Measurements from ENCODE around the gene PDE11A. TPM values are rescaled to one million over a fixed set of nuclear protein-coding genes. Genes with fewer than 3 reads are reported as not detected.
A peak's percentile ranks its signal among the peaks of the same experiment; 100 is the strongest.

Gene PDE11A
- total RNA-seq, 6 experiments from 2014 or later: 1.2 to 3.1 (median 1.4) TPM

DNA sequence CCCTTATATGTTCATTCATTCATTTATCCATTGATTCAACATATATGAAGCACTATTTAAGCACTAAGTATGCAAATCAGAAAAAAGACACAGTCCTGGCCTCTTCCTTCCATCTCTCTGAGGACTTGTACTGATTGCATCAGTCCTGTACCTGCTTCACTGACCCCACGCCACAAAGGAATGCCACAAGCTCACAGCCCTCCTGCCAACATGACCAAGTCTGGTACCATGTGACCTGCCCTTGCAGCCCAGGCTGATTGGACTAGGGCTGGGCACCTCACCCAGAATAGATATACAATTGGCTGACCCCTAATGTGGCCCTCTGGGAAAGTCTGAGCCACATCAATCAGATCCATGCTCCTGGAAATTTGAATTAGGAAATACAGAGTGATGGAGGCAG is 483.4 kb downstream of the PDE11A start:
- no peaks in the 10 kb centered on the region for H3K36me3 Mint-ChIP-seq (ENCODE audit: low read depth)
- TF ChIP-seq CTCF (IDR thresholded peaks at IDR 0.05): no peak
- no peak overlapping the region for H3K4me3 Mint-ChIP-seq
- H3K27ac Mint-ChIP-seq: no peak overlapping the region
- H3K27me3 Mint-ChIP-seq (ENCODE audit: insufficient read depth): peaks cover 7% of the 10 kb centered on the region
- DNase-seq: no peak
- H3K9me3 Mint-ChIP-seq: no peaks in the 10 kb centered on the region
- H3K4me1 Mint-ChIP-seq (ENCODE audit: low read depth): no peaks in the 10 kb centered on the region

GRCh38 chr2:177588671-177589070 is 483.9 kb downstream of the PDE11A start:
- no peak for DNase-seq
- Mint-ChIP-seq H3K36me3 (ENCODE audit: low read depth) (no peaks in the 10 kb centered on the region), H3K4me3 (no peak overlapping the region), H3K27ac (no peak overlapping the region), H3K27me3 (ENCODE audit: insufficient read depth) (peaks cover 5% of the 10 kb centered on the region), H3K9me3 (no peaks in the 10 kb centered on the region), H3K4me1 (ENCODE audit: low read depth) (no peaks in the 10 kb centered on the region)
- no peak for TF ChIP-seq CTCF (IDR thresholded peaks at IDR 0.05)

DNA sequence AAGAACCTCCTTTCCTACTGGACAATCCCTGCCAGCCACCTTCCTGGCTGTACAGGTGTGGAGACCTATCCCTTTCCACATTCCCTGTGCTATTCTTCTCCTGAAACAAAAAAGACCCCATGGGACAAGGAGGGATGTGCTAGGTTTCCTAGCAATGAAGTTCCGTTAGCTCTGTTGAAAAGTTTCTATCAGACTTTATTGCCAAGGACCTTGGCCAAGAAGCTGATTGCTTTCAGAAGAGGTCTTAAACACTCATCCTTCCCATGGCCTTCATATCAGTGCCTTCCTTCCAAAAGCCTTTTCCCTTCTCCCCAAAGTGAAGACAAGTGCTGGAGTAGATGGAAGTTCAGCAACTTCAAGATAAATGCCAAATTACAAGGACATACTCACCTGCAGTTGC is 485.2 kb downstream of the PDE11A start:
- TF ChIP-seq CTCF (IDR thresholded peaks at IDR 0.05): no peak
- peaks cover 9% of the 10 kb centered on the region for H3K27me3 Mint-ChIP-seq (ENCODE audit: insufficient read depth)
- H3K36me3 Mint-ChIP-seq (ENCODE audit: low read depth): no peaks in the 10 kb centered on the region
- DNase-seq: no peak
- no peaks in the 10 kb centered on the region for H3K9me3 Mint-ChIP-seq
- H3K4me1 Mint-ChIP-seq (ENCODE audit: low read depth): no peaks in the 10 kb centered on the region
- no peak overlapping the region for H3K4me3 Mint-ChIP-seq
- no peak overlapping the region for H3K27ac Mint-ChIP-seq

GRCh38 chr2:177586154-177586553 is 486.4 kb downstream of the PDE11A start:
- Mint-ChIP-seq H3K36me3 (ENCODE audit: low read depth) (no peaks in the 10 kb centered on the region), H3K27ac (no peak overlapping the region), H3K4me1 (ENCODE audit: low read depth) (no peaks in the 10 kb centered on the region), H3K9me3 (no peaks in the 10 kb centered on the region), H3K4me3 (no peak overlapping the region), H3K27me3 (ENCODE audit: insufficient read depth) (peaks cover 13% of the 10 kb centered on the region)
- no peak for TF ChIP-seq CTCF (IDR thresholded peaks at IDR 0.05)
- no peak for DNase-seq

GRCh38 chr2:177585234-177585863 is 487.2 kb downstream of the PDE11A start:
- H3K4me1 Mint-ChIP-seq (ENCODE audit: low read depth): no peaks in the 10 kb centered on the region
- H3K36me3 Mint-ChIP-seq (ENCODE audit: low read depth): no peaks in the 10 kb centered on the region
- peaks cover 16% of the 10 kb centered on the region for H3K27me3 Mint-ChIP-seq (ENCODE audit: insufficient read depth)
- H3K4me3 Mint-ChIP-seq: peak overlapping the region; percentile 49; the same call in 1 of the 2 replicates
- H3K9me3 Mint-ChIP-seq: no peaks in the 10 kb centered on the region
- TF ChIP-seq CTCF (IDR thresholded peaks at IDR 0.05): no peak
- no peak overlapping the region for H3K27ac Mint-ChIP-seq
- DNase-seq: no peak

All from HFFc6 (cell line).